ENCODE measurements around the gene LONP2.

- TF ChIP-seq RAD21 (conservative IDR thresholded peaks at IDR 0.05): no peak
- no peak for TF ChIP-seq EZH2 (IDR thresholded peaks at IDR 0.05; ENCODE audit: borderline replicate concordance, insufficient read depth, low read length, poor library complexity, severe bottlenecking)
Observed at GRCh38 chr16:48210747-48211146, 33.4 kb upstream of the LONP2 start.

All from neural cell (in vitro differentiated cells).